Rectal smooth muscle tissue (tissue), 1 donor: Measurements from ENCODE around the gene SOHLH2.

Source experiments
- H3K27ac ChIP-seq: one replicate; pipeline ENCODE4 v1.7.0; 2013; ENCODE audit warnings: low read depth, low read length, inconsistent platforms
- H3K27me3 ChIP-seq: one replicate; pipeline ENCODE4 v1.7.0; 2013; ENCODE audit warnings: low read length; ENCODE audit not compliant: control insufficient read depth, insufficient read depth
- H3K36me3 ChIP-seq: one replicate; pipeline ENCODE4 v1.7.0; 2013; ENCODE audit warnings: low read length; ENCODE audit not compliant: control insufficient read depth, insufficient read depth
- H3K4me1 ChIP-seq: one replicate; pipeline ENCODE4 v1.7.0; 2013; ENCODE audit warnings: low read length; ENCODE audit not compliant: control insufficient read depth, insufficient read depth
- H3K4me3 ChIP-seq: one replicate; pipeline ENCODE4 v1.7.0; 2013; ENCODE audit warnings: low read length
- H3K9ac ChIP-seq: one replicate; pipeline ENCODE4 v1.7.0; 2013; ENCODE audit warnings: low read length

The SOHLH2 gene

GRCh38 chr13:36214163-36214921 lies at the start of gene SOHLH2:
Gene SOHLH2, minus strand, starts transcription at chr13:36214556. Its CDS starts 30 bp downstream, at chr13:36214526.
- Histone ChIP-seq H3K4me3 (no peak within 1 kb of the TSS), H3K9ac (no peak within 1 kb of the TSS), H3K36me3 (no peaks in the 10 kb centered on the region), H3K27me3 (no peaks in the 10 kb centered on the region), H3K27ac (no peak within 1 kb of the TSS), H3K4me1 (no peaks in the 10 kb centered on the region)

GRCh38 chr13:36261976-36262375 lies 47.6 kb upstream of the SOHLH2 start:
- no peak overlapping the region for H3K27ac ChIP-seq
- H3K4me1 ChIP-seq, result no peaks in the 10 kb centered on the region
- H3K36me3 ChIP-seq, result no peaks in the 10 kb centered on the region
- H3K27me3 ChIP-seq, result no peaks in the 10 kb centered on the region
- H3K9ac ChIP-seq, result no peak overlapping the region
- no peak overlapping the region for H3K4me3 ChIP-seq

- Histone ChIP-seq H3K27me3 (no peaks in the 10 kb centered on the region), H3K27ac (no peak overlapping the region)
These were observed 46.7 kb upstream of the SOHLH2 start for GRCh38 chr13:36261011-36261410.

GRCh38 chr13:36259361-36260137 lies 45.2 kb upstream of the SOHLH2 start:
- H3K4me1 ChIP-seq, result no peaks in the 10 kb centered on the region
- H3K27ac ChIP-seq, result no peak overlapping the region
- no peak overlapping the region for H3K4me3 ChIP-seq
- no peak overlapping the region for H3K9ac ChIP-seq
- no peaks in the 10 kb centered on the region for H3K27me3 ChIP-seq
- H3K36me3 ChIP-seq, result no peaks in the 10 kb centered on the region

More at GRCh38 chr13:36261011-36261410, 46.7 kb upstream of the SOHLH2 start:
- Histone ChIP-seq H3K9ac (no peak overlapping the region), H3K36me3 (no peaks in the 10 kb centered on the region), H3K4me1 (no peaks in the 10 kb centered on the region), H3K4me3 (no peak overlapping the region)

- Histone ChIP-seq H3K4me1 (no peaks in the 10 kb centered on the region), H3K27me3 (no peaks in the 10 kb centered on the region), H3K4me3 (no peak overlapping the region), H3K9ac (no peak overlapping the region), H3K36me3 (no peaks in the 10 kb centered on the region), H3K27ac (no peak overlapping the region)
These were observed 44.5 kb upstream of the SOHLH2 start for GRCh38 chr13:36258831-36259230.

GRCh38 chr13:36251526-36251925 lies 37.2 kb upstream of the SOHLH2 start:
- no peaks in the 10 kb centered on the region for H3K4me1 ChIP-seq
- no peak overlapping the region for H3K9ac ChIP-seq
- H3K27me3 ChIP-seq, result no peaks in the 10 kb centered on the region
- H3K36me3 ChIP-seq, result no peaks in the 10 kb centered on the region
- no peak overlapping the region for H3K4me3 ChIP-seq
- H3K27ac ChIP-seq, result no peak overlapping the region

GRCh38 chr13:36251017-36251416 lies 36.7 kb upstream of the SOHLH2 start:
- Histone ChIP-seq H3K9ac (no peak overlapping the region), H3K36me3 (no peaks in the 10 kb centered on the region), H3K27ac (no peak overlapping the region), H3K4me1 (no peaks in the 10 kb centered on the region), H3K27me3 (no peaks in the 10 kb centered on the region), H3K4me3 (no peak overlapping the region)

- Histone ChIP-seq H3K9ac (no peak overlapping the region), H3K4me3 (no peak overlapping the region), H3K36me3 (no peaks in the 10 kb centered on the region), H3K4me1 (no peaks in the 10 kb centered on the region), H3K27ac (no peak overlapping the region), H3K27me3 (no peaks in the 10 kb centered on the region)
These were observed 34.3 kb upstream of the SOHLH2 start for GRCh38 chr13:36248700-36249099.

GRCh38 chr13:36244990-36245389 lies 30.6 kb upstream of the SOHLH2 start:
- Histone ChIP-seq H3K4me3 (no peak overlapping the region), H3K27me3 (no peaks in the 10 kb centered on the region), H3K27ac (no peak overlapping the region), H3K9ac (no peak overlapping the region), H3K36me3 (no peaks in the 10 kb centered on the region), H3K4me1 (no peaks in the 10 kb centered on the region)

- Histone ChIP-seq H3K36me3 (no peaks in the 10 kb centered on the region), H3K4me1 (no peaks in the 10 kb centered on the region), H3K9ac (no peak overlapping the region), H3K27ac (no peak overlapping the region), H3K27me3 (no peaks in the 10 kb centered on the region), H3K4me3 (no peak overlapping the region)
These were observed 29.7 kb upstream of the SOHLH2 start for GRCh38 chr13:36244073-36244472.

- H3K27ac ChIP-seq, result no peak overlapping the region
- no peaks in the 10 kb centered on the region for H3K27me3 ChIP-seq
- no peak overlapping the region for H3K4me3 ChIP-seq
- no peaks in the 10 kb centered on the region for H3K4me1 ChIP-seq
- H3K36me3 ChIP-seq, result no peaks in the 10 kb centered on the region
- H3K9ac ChIP-seq, result no peak overlapping the region
These were observed 28.4 kb upstream of the SOHLH2 start for GRCh38 chr13:36242761-36243160.

GRCh38 chr13:36231236-36231635 lies 16.9 kb upstream of the SOHLH2 start:
- H3K4me3 ChIP-seq, result no peak overlapping the region
- H3K36me3 ChIP-seq, result no peaks in the 10 kb centered on the region
- H3K27me3 ChIP-seq, result no peaks in the 10 kb centered on the region
- no peak overlapping the region for H3K9ac ChIP-seq
- H3K27ac ChIP-seq, result no peak overlapping the region
- no peaks in the 10 kb centered on the region for H3K4me1 ChIP-seq
